GM23338 (cell line): Measurements from ENCODE around the gene AKR1C4.

Experiments
- CREB1 ChIP-seq: fragments of 250-450 bp; sonication (Bioruptor Pico); IDR thresholded peaks from 2 replicates; pipeline ENCODE4 v1.5.0; 2020; ENCODE audit warnings: low read depth, mild to moderate bottlenecking, moderate library complexity
- CTCF ChIP-seq, 2 experiments: fragments of 200-600 bp in 1 of 2; sonication (generic) in 1 of 2; conservative IDR thresholded peaks; 2 replicates each; pipeline versions ENCODE4 v1.5.1 to v1.6.1; 2016 to 2017; ENCODE audit warnings: antibody characterized with exemption in 2 of 2, low read depth in 2 of 2, mild to moderate bottlenecking in 2 of 2, moderate library complexity in 1 of 2
- ETS1 ChIP-seq: IDR thresholded peaks from 2 replicates; pipeline ENCODE4 v1.6.1; 2016; ENCODE audit warnings: antibody characterized with exemption
- EZH2 ChIP-seq: fragments of 200-600 bp; sonication (generic); IDR thresholded peaks from one replicate; pipeline ENCODE4 v1.8.0; 2017; ENCODE audit warnings: antibody characterized with exemption, mild to moderate bottlenecking, low read depth; ENCODE audit not compliant: unreplicated experiment
- EZH2phosphoT487 ChIP-seq: fragments of 200-600 bp; sonication (generic); IDR thresholded peaks from one replicate; pipeline ENCODE4 v1.8.1; 2018; ENCODE audit warnings: antibody characterized with exemption; ENCODE audit not compliant: unreplicated experiment
- JUNB ChIP-seq: IDR thresholded peaks from one replicate; pipeline ENCODE4 v1.6.1; 2016; ENCODE audit warnings: antibody characterized with exemption; ENCODE audit not compliant: unreplicated experiment
- NANOG ChIP-seq: IDR thresholded peaks from 2 replicates; pipeline ENCODE4 v1.6.1; 2016; ENCODE audit warnings: antibody characterized with exemption, borderline replicate concordance
- POLR2AphosphoS5 ChIP-seq: IDR thresholded peaks from 2 replicates; pipeline ENCODE4 v1.6.1; 2016; ENCODE audit warnings: antibody characterized with exemption, low read depth
- REST ChIP-seq: IDR thresholded peaks from one replicate; pipeline ENCODE4 v1.6.1; 2018; ENCODE audit warnings: antibody characterized with exemption; ENCODE audit not compliant: unreplicated experiment
- STAT1 ChIP-seq: IDR thresholded peaks from one replicate; pipeline ENCODE4 v1.6.1; 2016; ENCODE audit warnings: antibody characterized with exemption; ENCODE audit not compliant: unreplicated experiment
- ZNF114 ChIP-seq: fragments of 250-450 bp; sonication (Bioruptor Pico); IDR thresholded peaks from 2 replicates; pipeline ENCODE4 v1.5.0; 2020; ENCODE audit warnings: mild to moderate bottlenecking, moderate library complexity
- ZNF331 ChIP-seq: fragments of 250-450 bp; sonication (Bioruptor Pico); IDR thresholded peaks from 2 replicates; pipeline ENCODE4 v1.5.0; 2020; ENCODE audit warnings: low read depth, mild to moderate bottlenecking, moderate library complexity
- ZNF462 ChIP-seq: fragments of 250-450 bp; sonication (Bioruptor Pico); IDR thresholded peaks from 2 replicates; pipeline ENCODE4 v1.5.0; 2020; ENCODE audit warnings: mild to moderate bottlenecking, moderate library complexity

- TF ChIP-seq CTCF (conservative IDR thresholded peaks at IDR 0.05; ENCODE audit: low read depth in 2 of 2) (no peak), EZH2 (no peak), CREB1 (CRISPR knock-in tag) (no peak), POLR2AphosphoS5 (no peak), EZH2phosphoT487 (no peak), REST (no peak), ZNF114 (CRISPR knock-in tag) (no peak), JUNB (no peak), STAT1 (no peak), NANOG (no peak), ETS1 (no peak), ZNF331 (CRISPR knock-in tag) (no peak), ZNF462 (CRISPR knock-in tag) (no peak)
Measured at GRCh38 chr10:5194431-5194830, 2.2 kb upstream of the AKR1C4 start.
